Activated T-helper 1 cell treated with Interleukin-2 at 50 U/mL for 16 hours (primary cell): ENCODE data around the gene VDAC1.
"Not testable (repeated sequence)": the region's sequence is repeated elsewhere in the genome, so short reads cannot be mapped to it uniquely, and the experiment has no call there.

Source experiments
- DNase-seq: peaks from one replicate; pipeline ENCODE4 v3.0.0-alpha.2; 2020; ENCODE audit warnings: low read depth

VDAC1 gene

GRCh38 chr5:134004626-134005416 is at the start of gene VDAC1:
TSS of gene VDAC1 (minus strand) at chr5:134004975. CDS start at chr5:133993012, 11,963 bp downstream.
- peak; percentile 74 for DNase-seq

GRCh38 chr5:134053840-134054338 is 49.1 kb upstream of the VDAC1 start:
- DNase-seq = no peak

GRCh38 chr5:134053314-134053839 is 48.6 kb upstream of the VDAC1 start:
- no peak for DNase-seq

GRCh38 chr5:134051305-134051704 is 46.5 kb upstream of the VDAC1 start:
- no peak for DNase-seq

- no peak for DNase-seq
These were observed 44.1 kb upstream of the VDAC1 start for GRCh38 chr5:134048864-134049263.

- no peak for DNase-seq
These were observed 42.9 kb upstream of the VDAC1 start for GRCh38 chr5:134047687-134048056.

GRCh38 chr5:134046801-134047686 is 42.3 kb upstream of the VDAC1 start:
- no peak for DNase-seq

- DNase-seq = no peak
These were observed 41.6 kb upstream of the VDAC1 start for GRCh38 chr5:134046330-134046729.

GRCh38 chr5:134043793-134044792 is 39.3 kb upstream of the VDAC1 start:
- no peak for DNase-seq

GRCh38 chr5:134041570-134042411 is 37.0 kb upstream of the VDAC1 start:
- no peak for DNase-seq

GRCh38 chr5:134038138-134038537 is 33.4 kb upstream of the VDAC1 start:
- DNase-seq = no peak

GRCh38 chr5:134037160-134037559 is 32.4 kb upstream of the VDAC1 start:
- no peak for DNase-seq

- no peak for DNase-seq
These were observed 29.6 kb upstream of the VDAC1 start for GRCh38 chr5:134034326-134034725.

GRCh38 chr5:134030303-134030964 is 25.7 kb upstream of the VDAC1 start:
- not testable (repeated sequence) for DNase-seq

- DNase-seq = no peak
These were observed 24.4 kb upstream of the VDAC1 start for GRCh38 chr5:134029156-134029555.

GRCh38 chr5:134028496-134028895 is 23.7 kb upstream of the VDAC1 start:
- no peak for DNase-seq

GRCh38 chr5:134027288-134027615 is 22.5 kb upstream of the VDAC1 start:
- DNase-seq = no peak

- peak; percentile 20 for DNase-seq
These were observed 21.9 kb upstream of the VDAC1 start for GRCh38 chr5:134026521-134027287.

GRCh38 chr5:134025786-134026185 is 21.0 kb upstream of the VDAC1 start:
- no peak for DNase-seq
